GM19239 (cell line): ENCODE results near the gene RAB11B.
"Not testable (repeated sequence)": the region's sequence is repeated elsewhere in the genome, so short reads cannot be mapped to it uniquely, and the experiment has no call there.

Experiments
- DNase-seq: peaks from one replicate; pipeline ENCODE4 v3.0.0; 2011; ENCODE audit warnings: low spot score; ENCODE audit not compliant: insufficient read length
- FAIRE-seq: peaks from 2 replicates; lab custom pipeline; 2011; peaks lifted over from hg19 to GRCh38; lab: Jason Lieb, UNC

Gene RAB11B

GRCh38 chr19:8392017-8392591, 1.9 kb downstream of the RAB11B start:
- DNase-seq (no peak), FAIRE-seq (no peak)

GRCh38 chr19:8393192-8393870, 3.2 kb downstream of the RAB11B start:
- FAIRE-seq (no peak), DNase-seq (no peak)

- FAIRE-seq (no peak), DNase-seq (no peak)
Observed at GRCh38 chr19:8393871-8394250, 3.7 kb downstream of the RAB11B start.

- DNase-seq = no peak
Observed at GRCh38 chr19:8395621-8396082, 5.5 kb downstream of the RAB11B start.

GRCh38 chr19:8396185-8396562, 6.0 kb downstream of the RAB11B start:
- FAIRE-seq = no peak

More at GRCh38 chr19:8395621-8396082, 5.5 kb downstream of the RAB11B start:
- no peak for FAIRE-seq

GRCh38 chr19:8396563-8397203, 6.5 kb downstream of the RAB11B start:
- peak; percentile 61 for DNase-seq
- FAIRE-seq = no peak

More at GRCh38 chr19:8396185-8396562, 6.0 kb downstream of the RAB11B start:
- DNase-seq = no peak

GRCh38 chr19:8397271-8397670, 7.1 kb downstream of the RAB11B start:
- DNase-seq (no peak), FAIRE-seq (no peak)

GRCh38 chr19:8397746-8398310, 7.7 kb downstream of the RAB11B start:
- FAIRE-seq (no peak), DNase-seq (no peak)

- FAIRE-seq = no peak
- no peak for DNase-seq
Observed at GRCh38 chr19:8398311-8398771, 8.2 kb downstream of the RAB11B start.

GRCh38 chr19:8399681-8400188, 9.6 kb downstream of the RAB11B start:
- FAIRE-seq (no peak), DNase-seq (no peak)

GRCh38 chr19:8401981-8402411, 11.8 kb downstream of the RAB11B start:
- FAIRE-seq (no peak), DNase-seq (no peak)

GRCh38 chr19:8403098-8403819, 13.1 kb downstream of the RAB11B start:
- DNase-seq = no peak
- FAIRE-seq = no peak

- FAIRE-seq (no peak), DNase-seq (no peak)
Observed at GRCh38 chr19:8403820-8404109, 13.6 kb downstream of the RAB11B start.

- FAIRE-seq (no peak), DNase-seq (no peak)
Observed at GRCh38 chr19:8404391-8405151, 14.4 kb downstream of the RAB11B start.

GRCh38 chr19:8410718-8411117, 20.6 kb downstream of the RAB11B start:
- DNase-seq, FAIRE-seq: not testable (repeated sequence)

- DNase-seq = peak; percentile 99
- FAIRE-seq = peak; percentile 95
Observed at GRCh38 chr19:8412783-8413628, 22.8 kb downstream of the RAB11B start, which contains the start of gene MARCHF2. TSS of gene MARCHF2 (plus strand) at chr19:8413305. CDS start at chr19:8421841, 8,536 bp downstream.

GRCh38 chr19:8413629-8413995, 23.5 kb downstream of the RAB11B start:
- DNase-seq (no peak), FAIRE-seq (no peak)

GRCh38 chr19:8416796-8417195, 26.6 kb downstream of the RAB11B start:
- DNase-seq = no peak
- FAIRE-seq = no peak
